ENCODE data around the gene UACA. TPM values are rescaled to one million over a fixed set of nuclear protein-coding genes. Genes with fewer than 3 reads are reported as not detected.
"Not testable (repeated sequence)": the region's sequence is repeated elsewhere in the genome, so short reads cannot be mapped to it uniquely, and the experiment has no call there.

Gene UACA
- polyA plus RNA-seq, 4 donors: 85.9 to 117 (median 101) TPM

DNA sequence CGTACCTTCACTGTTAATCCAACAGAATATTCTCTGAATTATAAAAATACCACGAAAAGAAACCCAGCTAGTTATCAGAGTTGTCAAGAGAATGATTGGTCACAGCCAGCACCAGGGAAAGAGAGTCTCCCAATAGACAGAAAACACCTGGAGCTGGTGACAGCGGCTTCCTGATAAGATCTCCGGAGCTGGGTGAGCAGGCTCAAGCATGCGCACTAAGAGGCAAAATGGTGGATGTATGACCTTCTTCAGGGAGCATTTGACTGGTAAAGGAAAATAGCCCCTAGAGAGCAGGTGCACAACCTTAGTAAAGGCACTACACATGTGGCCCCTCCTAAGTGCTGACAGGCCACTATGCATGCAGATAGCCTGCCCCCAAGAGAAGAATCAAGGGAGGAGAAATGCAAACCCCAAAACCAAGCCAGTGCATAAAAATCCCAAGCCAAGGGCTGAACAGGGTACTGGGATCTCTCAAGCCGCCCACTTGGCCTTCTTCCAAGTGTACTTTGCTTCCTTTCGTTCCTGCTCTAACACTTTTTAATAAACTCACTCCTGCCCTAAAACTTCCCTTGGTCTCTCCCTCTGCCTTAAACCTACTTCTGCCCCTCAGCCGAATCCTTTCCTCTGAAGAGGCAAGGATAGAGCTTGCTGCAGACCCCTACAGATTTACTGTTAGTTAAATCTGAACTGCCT is 93.2 kb downstream of the UACA start:
- no peak for DNase-seq (ENCODE audit: low read depth in 4 of 4, low spot score in 3 of 4)

- no peak for DNase-seq (ENCODE audit: low read depth in 4 of 4, low spot score in 3 of 4)
Measured at GRCh38 chr15:70669006-70669602, 94.3 kb downstream of the UACA start.

DNA sequence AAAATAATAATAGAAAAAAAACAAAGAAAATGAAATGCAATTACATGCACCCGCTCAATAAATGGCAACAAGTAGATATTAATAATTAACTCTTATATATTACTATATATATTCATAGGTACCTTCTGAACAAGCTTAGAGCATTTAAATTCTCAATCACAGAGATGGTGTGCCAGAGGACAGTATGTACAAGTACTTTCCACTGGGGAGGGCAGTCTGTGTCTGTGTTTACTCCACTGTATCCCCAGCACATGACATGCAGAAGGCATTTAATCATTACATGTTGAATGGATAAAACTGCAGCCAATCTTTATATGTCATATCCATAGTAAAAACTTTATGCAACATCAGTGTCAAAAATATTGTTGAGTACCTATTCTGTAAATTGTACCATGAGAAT is 97.8 kb downstream of the UACA start:
- no peak for DNase-seq (ENCODE audit: low read depth in 4 of 4, low spot score in 3 of 4)

- DNase-seq (ENCODE audit: low read depth in 4 of 4, low spot score in 3 of 4): no peak
Measured at GRCh38 chr15:70664494-70664893, 98.9 kb downstream of the UACA start.

DNA sequence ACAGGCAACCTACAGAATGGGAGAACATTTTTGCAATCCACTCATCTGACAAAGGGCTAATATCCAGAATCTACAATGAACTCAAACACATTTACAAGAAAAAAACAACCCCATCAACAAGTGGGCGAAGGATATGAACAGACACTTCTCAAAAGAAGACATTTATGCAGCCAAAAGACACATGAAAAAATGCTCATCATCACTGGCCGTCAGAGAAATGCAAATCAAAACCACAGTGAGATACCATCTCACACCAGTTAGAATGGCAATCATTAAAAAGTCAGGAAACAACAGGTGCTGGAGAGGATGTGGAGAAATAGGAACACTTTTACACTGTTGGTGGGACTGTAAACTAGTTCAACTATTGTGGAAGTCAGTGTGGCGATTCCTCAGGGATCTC is 100.3 kb downstream of the UACA start:
- DNase-seq (ENCODE audit: low read depth in 4 of 4, low spot score in 3 of 4): not testable (repeated sequence)

GRCh38 chr15:70659662-70660061 is 103.7 kb downstream of the UACA start:
- no peak for DNase-seq (ENCODE audit: low read depth in 4 of 4, low spot score in 3 of 4)

GRCh38 chr15:70658641-70659040 is 104.7 kb downstream of the UACA start:
- no peak for DNase-seq (ENCODE audit: low read depth in 4 of 4, low spot score in 3 of 4)

GRCh38 chr15:70653426-70653825 is 109.9 kb downstream of the UACA start:
- DNase-seq (ENCODE audit: low read depth in 4 of 4, low spot score in 3 of 4): no peak

- DNase-seq (ENCODE audit: low read depth in 4 of 4, low spot score in 3 of 4): no peak
Measured at GRCh38 chr15:70652341-70652740, 111.0 kb downstream of the UACA start.

DNA sequence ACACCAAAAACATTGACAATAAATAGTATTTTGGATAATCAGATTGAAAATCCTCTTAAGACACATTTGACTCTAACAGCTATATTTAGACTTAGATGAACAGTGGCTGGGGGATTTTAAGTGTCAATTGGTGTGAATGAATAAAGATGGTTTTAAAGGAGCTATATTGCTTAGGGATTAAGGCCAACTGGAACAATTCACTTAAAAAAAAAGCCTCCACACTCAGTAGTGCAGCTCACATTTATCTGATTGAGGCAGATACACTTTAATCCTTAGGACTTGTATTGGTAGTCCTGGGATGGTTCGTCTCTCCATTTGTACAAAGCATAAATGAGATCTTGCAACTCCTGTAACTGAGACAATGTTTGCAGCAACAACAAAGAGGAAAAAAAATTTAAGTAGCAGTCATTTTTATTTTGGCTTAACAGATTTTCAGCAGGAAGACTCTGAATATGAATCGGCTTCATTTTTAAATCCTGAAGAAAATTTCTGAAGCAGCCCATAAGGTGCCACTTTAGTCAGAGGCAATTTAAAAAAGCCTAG is 112.0 kb downstream of the UACA start:
- DNase-seq (ENCODE audit: low read depth in 4 of 4, low spot score in 3 of 4): no peak

DNA sequence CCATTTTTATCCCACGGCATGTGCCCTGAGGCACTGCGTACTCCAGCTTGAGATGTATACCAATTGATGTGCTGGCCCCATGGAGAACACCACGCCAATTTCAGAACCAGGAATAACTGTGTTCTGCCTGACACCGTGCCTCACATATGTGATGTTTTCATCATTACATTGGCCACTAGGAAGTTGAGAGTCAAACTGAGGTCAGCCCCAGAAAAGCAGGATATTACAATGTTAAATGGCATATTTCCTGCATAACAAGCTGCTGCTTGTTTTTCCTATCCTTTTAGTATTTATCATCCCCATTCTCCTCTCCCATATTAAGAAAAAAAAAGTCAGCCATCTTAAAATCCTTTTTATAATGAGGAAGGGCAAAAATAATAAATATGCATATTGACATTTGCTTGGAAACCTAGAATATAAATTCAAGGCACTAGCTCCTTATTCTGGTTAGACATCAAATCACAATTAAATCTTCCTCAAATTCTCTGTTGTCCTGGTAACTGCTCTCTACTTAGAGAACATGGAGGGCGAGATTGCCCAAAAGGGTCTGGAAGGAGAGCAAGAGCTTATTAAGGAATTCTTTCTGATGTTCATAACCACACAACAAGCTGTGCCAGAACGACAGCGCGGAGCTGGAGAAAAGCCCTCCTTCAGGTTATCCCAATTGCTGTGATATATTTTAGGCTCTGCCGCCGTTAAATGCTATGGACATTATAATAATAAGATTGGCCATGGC is 112.6 kb downstream of the UACA start:
- no peak for DNase-seq (ENCODE audit: low read depth in 4 of 4, low spot score in 3 of 4)

GRCh38 chr15:70647396-70647795 is 116.0 kb downstream of the UACA start:
- no peak for DNase-seq (ENCODE audit: low read depth in 4 of 4, low spot score in 3 of 4)

DNA sequence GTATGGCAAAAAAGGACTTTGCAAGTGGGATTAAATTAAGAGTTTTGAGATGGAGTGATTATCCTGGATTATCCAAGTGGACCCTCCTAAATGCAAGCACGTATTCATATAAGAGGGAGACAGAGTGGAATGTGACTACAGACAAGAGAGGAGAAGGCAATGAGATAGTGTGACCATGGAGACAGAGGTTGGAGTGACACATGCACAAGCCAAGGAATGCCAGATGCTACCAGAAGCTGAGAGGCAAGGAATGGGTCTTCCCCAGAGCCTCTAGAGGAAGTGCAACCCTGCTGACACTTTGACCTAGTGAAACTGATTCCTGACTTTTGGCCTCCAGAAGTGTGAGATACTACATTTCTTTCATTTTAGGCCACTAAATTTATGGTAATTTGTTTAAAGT is 117.2 kb downstream of the UACA start:
- no peak for DNase-seq (ENCODE audit: low read depth in 4 of 4, low spot score in 3 of 4)

GRCh38 chr15:70643783-70644125 is 119.6 kb downstream of the UACA start:
- DNase-seq (ENCODE audit: low read depth in 4 of 4, low spot score in 3 of 4): no peak

- DNase-seq (ENCODE audit: low read depth in 4 of 4, low spot score in 3 of 4): no peak
Measured at GRCh38 chr15:70643106-70643782, 120.1 kb downstream of the UACA start.

DNA sequence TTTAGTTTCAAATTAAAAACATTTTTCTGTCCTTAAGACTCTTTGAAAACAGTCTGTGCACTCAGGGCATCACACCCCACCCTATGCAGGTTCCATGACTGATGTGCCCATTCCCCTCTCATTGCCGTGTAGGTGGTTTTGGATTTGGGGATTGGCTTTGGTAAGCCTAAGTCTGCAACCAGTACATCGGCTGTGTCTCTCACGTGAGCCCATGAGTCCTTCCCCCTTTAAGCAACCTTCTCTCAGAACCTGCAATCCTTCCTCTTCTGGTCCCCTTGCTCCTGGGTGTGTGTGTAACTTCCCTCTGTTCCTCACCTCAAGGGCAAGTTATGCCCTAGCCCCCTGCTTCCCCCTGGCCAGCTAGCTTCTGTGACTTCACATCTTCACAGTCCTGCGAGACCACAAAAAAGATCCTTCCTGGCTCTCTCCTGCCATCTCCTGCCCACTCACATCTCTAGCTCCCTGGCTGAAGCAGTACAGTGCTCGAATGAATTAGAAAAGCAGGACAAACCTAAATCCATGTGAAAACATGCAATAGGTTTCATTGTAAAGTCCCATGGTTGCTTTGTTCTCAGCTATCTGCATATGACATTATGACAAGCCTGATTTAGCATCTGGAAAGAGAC is 126.7 kb downstream of the UACA start:
- no peak for DNase-seq (ENCODE audit: low read depth in 4 of 4, low spot score in 3 of 4)

GRCh38 chr15:70635895-70636294 is 127.5 kb downstream of the UACA start:
- DNase-seq (ENCODE audit: low read depth in 4 of 4, low spot score in 3 of 4): no peak

DNA sequence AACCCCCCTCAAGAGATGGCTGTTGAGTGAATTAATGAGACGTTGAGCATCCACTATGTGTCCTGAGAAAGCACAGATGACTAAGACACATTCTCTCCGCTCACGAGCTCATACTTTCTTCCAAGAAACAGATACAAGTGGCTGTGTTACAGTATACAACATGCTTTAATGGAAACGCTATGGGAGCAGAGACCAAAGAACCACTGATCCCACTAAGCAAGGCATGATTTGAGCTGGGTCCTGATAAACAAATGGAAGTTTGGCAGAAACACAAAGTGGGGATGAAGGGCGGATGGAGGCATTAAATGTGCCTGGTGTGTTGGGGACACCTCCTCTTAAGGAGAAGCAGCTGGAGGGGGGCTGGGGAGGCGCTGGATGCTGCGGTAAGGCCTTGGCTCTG is 129.4 kb downstream of the UACA start:
- DNase-seq (ENCODE audit: low read depth in 4 of 4, low spot score in 3 of 4): no peak

GRCh38 chr15:70633103-70633831 is 130.1 kb downstream of the UACA start:
- DNase-seq (ENCODE audit: low read depth in 4 of 4, low spot score in 3 of 4): no peak

DNA sequence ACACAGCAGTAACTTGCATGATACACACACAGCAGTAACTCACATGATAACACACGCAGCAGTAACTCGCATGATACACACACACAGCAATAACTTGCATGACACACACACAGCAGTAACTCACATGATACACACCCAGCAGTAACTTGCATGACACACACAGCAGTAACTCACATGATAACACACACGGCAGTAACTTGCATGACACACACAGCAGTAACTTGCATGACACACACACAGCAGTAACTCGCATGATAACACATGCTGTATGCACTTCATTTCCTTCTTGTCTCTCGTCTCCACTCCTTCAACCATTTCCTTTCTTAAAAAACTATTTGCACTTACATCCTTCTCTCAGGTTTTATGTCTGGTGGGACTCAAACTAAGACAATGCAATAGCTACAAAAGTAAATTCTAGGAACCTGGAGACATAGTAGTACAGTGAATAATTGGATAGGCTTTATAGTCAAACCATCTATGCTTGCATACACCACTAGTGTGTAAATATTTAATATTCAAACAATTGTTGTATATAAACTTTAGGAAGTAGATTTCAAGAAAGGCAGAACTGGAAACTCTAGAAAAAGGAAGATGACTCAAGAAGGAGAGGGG is 130.8 kb downstream of the UACA start:
- no peak for DNase-seq (ENCODE audit: low read depth in 4 of 4, low spot score in 3 of 4)
